OCI-LY1 (cell line): ENCODE results near the gene COL18A1.

Experiments used
- CTCF ChIP-seq: fragments of 200-600 bp; sonication (generic), shearing (Covaris generic); IDR thresholded peaks from 2 replicates; pipeline ENCODE4 v1.5.1; 2017; ENCODE audit warnings: mild to moderate bottlenecking, antibody characterized with exemption, low read length, moderate library complexity, mixed read lengths
- EZH2 ChIP-seq: fragments of 200-600 bp; sonication (generic), shearing (Covaris generic); IDR thresholded peaks from 2 replicates; pipeline ENCODE4 v1.8.0; 2017; ENCODE audit warnings: borderline replicate concordance, mixed run types, mild to moderate bottlenecking, antibody characterized with exemption, low read length, moderate library complexity, mixed read lengths

GRCh38 chr21:45440736-45441350, 35.9 kb downstream of the COL18A1 start:
- TF ChIP-seq CTCF, result no peak
- no peak for TF ChIP-seq EZH2
